ENCODE data around the gene MRGPRX3.

GRCh38 chr11:18088366-18088765 is 44.0 kb upstream of the MRGPRX3 start:
- TF ChIP-seq CTCF (IDR thresholded peaks at IDR 0.05): no peak
- TF ChIP-seq REST (IDR thresholded peaks at IDR 0.05; ENCODE audit: insufficient read depth in 1 of 2, low read depth in 2 of 2, low read length in 1 of 2): no peak
- TF ChIP-seq POLR2AphosphoS5 (IDR thresholded peaks at IDR 0.05; ENCODE audit: low read depth, low read length): no peak
- TF ChIP-seq TCF7L2 (IDR thresholded peaks at IDR 0.05; ENCODE audit: low read depth, low read length): no peak

Data from Panc1 (cell line).